ENCODE measurements around the gene PDCD4.
"Not testable (repeated sequence)": the region's sequence is repeated elsewhere in the genome, so short reads cannot be mapped to it uniquely, and the experiment has no call there.

PDCD4 gene

GRCh38 chr10:110862961-110863360, 8.8 kb upstream of the PDCD4 start:
- DNase-seq, result no peak

GRCh38 chr10:110863361-110863760, 8.4 kb upstream of the PDCD4 start:
- no peak for DNase-seq

DNA sequence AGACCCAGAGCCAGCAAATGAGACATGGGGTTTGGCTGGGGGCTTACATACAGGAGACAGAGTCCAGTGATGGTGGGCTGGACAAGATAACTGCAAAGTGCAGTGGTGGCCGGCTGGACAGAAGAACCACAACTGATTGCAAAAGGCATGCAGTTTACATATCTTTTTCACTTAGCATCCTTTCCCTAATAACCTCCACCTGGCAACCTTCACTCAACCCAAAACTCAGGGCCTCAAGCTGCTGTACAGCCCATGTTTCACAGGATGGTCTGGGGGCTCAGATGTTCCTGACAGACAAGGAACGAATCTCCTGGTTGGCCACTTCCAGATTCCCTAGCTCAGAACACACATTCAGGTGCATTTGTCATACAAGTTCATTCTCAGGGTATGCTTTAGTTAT, 7.8 kb upstream of the PDCD4 start:
- DNase-seq, result no peak

GRCh38 chr10:110864662-110865140, 7.0 kb upstream of the PDCD4 start:
- DNase-seq, result no peak

GRCh38 chr10:110865186-110865808, 6.4 kb upstream of the PDCD4 start:
- DNase-seq, result no peak

GRCh38 chr10:110865809-110866482, 5.8 kb upstream of the PDCD4 start:
- no peak for DNase-seq

- DNase-seq, result not testable (repeated sequence)
Observed at GRCh38 chr10:110867011-110867806, 4.5 kb upstream of the PDCD4 start.

GRCh38 chr10:110867807-110868465, 3.8 kb upstream of the PDCD4 start:
- no peak for DNase-seq

DNA sequence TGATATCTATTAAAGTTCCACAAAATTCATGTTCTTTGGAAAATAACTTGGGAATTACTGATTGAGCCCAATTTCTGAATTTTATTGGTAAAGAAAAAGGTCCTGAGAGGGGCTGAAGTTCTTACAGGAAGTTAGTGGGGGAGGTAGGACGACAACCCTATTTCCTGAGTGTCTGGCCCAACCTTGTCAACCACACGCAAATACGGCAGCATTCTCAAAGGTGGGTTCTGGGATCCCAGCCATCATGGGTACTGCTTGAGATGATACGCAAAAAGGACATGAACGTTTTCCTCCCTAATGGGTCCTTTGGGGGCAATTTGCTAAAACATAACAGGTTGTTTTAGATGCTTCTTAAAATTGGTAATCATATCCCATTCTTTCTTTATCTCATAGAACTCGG, 2.7 kb upstream of the PDCD4 start:
- peak; percentile 40 for DNase-seq

GRCh38 chr10:110870823-110871297, 868 bp upstream of the PDCD4 start:
- DNase-seq, result no peak

- peak; percentile 66 for DNase-seq
Observed at GRCh38 chr10:110872145-110872983, 636 bp downstream of the PDCD4 start.

DNA sequence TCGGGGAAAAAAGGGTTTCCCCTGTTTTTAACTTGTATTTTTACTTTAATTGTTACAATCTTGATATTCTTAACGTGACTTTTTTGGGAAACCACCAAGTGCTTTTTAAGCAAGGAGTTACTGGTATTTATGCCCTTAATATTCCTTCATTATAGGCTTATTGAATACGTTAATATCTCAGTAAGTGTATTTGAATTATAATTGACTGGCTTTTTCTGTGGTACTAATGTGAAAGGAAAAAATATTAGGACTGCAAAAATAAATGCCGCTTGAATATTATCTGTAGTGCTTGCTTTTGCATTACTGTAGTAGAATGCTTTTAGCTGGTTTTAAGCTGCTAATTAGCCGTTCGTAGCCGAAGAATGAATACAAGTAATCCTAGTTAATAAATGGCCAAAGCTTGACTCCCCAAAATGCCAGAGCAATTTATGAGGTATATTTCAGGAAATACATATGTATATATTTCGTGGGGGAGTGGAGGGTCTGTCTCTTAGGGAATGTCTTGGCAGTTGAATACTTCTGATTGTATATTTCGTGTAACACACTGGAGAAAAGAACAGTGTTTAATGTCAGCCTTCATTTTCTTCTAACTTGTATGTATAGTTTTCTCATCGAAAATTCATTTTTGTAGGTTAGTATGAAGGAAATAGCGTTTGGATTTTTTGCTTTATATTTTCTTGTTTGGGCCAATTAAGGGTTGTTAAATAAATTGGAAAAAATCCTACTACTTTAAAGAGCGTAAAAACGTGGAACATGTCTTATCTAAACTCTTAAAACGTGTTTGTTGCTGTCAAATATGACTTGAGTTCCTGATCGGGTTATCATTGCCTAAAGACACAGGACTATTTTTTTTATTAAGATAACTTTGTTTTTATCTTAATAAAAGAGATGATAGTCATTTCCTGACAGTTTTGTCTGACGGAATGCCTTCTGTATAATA, 1.5 kb downstream of the PDCD4 start:
- DNase-seq, result no peak

GRCh38 chr10:110873951-110874350, 2.2 kb downstream of the PDCD4 start:
- DNase-seq, result no peak

DNA sequence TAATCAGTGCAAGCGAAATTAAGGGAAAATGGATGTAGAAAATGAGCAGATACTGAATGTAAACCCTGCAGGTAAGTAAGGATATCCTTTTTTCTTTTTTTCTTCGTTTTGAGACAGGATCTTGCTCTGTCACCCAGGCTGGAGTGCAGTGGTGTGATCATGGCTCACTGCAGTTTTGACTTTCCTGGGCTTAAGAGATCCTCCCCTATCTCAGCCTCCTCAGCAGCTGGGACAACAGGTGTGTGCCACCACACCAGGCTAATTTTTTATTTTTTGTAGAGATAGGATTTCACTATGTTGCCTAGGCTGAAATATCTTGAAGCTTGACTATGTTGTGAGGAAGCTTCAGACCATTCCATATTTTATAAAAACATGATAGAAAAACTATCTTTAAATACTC, 4.3 kb downstream of the PDCD4 start:
- no peak for DNase-seq

GRCh38 chr10:110876788-110877187, 5.1 kb downstream of the PDCD4 start:
- no peak for DNase-seq

DNA sequence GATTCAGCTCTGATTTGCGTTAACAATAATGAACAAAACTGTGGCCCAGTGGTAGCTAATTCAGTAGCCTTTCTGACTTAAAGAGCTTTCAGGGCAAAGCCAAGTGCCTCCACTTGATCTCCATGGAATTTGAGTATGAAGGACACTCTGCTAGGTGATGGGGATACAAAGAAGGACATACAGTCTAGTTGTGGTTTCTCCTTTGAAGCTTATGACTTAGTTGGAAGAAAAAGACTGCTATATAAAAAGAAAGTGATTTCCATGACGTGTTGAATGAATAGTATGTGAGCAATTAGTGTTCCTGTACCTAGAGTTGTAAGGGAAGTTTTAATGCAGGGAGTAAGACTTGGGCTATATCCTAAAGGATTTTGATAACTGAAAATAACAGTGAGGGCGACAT, 8.3 kb downstream of the PDCD4 start:
- no peak for DNase-seq

DNA sequence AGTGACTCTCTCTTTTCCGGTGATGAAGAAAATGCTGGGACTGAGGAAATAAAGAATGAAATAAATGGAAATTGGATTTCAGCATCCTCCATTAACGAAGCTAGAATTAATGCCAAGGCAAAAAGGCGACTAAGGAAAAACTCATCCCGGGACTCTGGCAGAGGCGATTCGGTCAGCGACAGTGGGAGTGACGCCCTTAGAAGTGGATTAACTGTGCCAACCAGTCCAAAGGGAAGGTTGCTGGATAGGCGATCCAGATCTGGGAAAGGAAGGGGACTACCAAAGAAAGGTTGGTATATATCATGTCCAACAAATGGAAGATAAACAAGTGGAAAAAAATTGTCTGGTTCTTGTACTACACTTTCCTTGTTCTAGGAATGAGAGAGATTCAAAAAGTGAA, 9.5 kb downstream of the PDCD4 start:
- no peak for DNase-seq

GRCh38 chr10:110881905-110882304, 10.2 kb downstream of the PDCD4 start:
- DNase-seq, result no peak

- no peak for DNase-seq
Observed at GRCh38 chr10:110883924-110884323, 12.2 kb downstream of the PDCD4 start.

GRCh38 chr10:110885932-110886674, 14.4 kb downstream of the PDCD4 start:
- DNase-seq, result no peak

Measured in NK-92 treated with Interleukin-12 subunit alpha and Interleukin-12 subunit beta, amount 100 ng/mL, for 24 hours (cell line).